ENCODE results near the gene AP1M1. TPM values are rescaled to one million over a fixed set of nuclear protein-coding genes. Genes with fewer than 3 reads are reported as not detected.

The AP1M1 gene
- total RNA-seq, 3 donors from 2014 or later = 43.3 to 123 (median 75.7) TPM

- peaks cover 4% of the 10 kb centered on the region for H3K36me3 ChIP-seq
- intact Hi-C loops (cut with DNase I; ENCODE audit: low total_unique reads) = no loop called here
- no peak overlapping the region for H3K4me3 ChIP-seq
These were observed 5.7 kb downstream of the AP1M1 start for GRCh38 chr19:16203256-16204004.

GRCh38 chr19:16204005-16204294 is 6.2 kb downstream of the AP1M1 start:
- H3K4me1 ChIP-seq = peaks cover 4% of the 10 kb centered on the region in 2 donors
- H3K4me3 ChIP-seq = no peak overlapping the region
- H3K27ac ChIP-seq = no peak overlapping the region
- DNase-seq (ENCODE audit: low spot score in 2 of 2) = no peak
- H3K27me3 ChIP-seq = no peaks in the 10 kb centered on the region
- H3K36me3 ChIP-seq = peaks cover 9% of the 10 kb centered on the region
- intact Hi-C loops (cut with DNase I; ENCODE audit: low total_unique reads) = no loop called here
- TF ChIP-seq CTCF (IDR thresholded peaks at IDR 0.05) = no peak
- TF ChIP-seq POLR2AphosphoS5 (IDR thresholded peaks at IDR 0.05) = no peak
- no peak for TF ChIP-seq POLR2A (IDR thresholded peaks at IDR 0.05)
- no peaks in the 10 kb centered on the region for H3K9me3 ChIP-seq

More at GRCh38 chr19:16203256-16204004, 5.7 kb downstream of the AP1M1 start:
- no peaks in the 10 kb centered on the region for H3K27me3 ChIP-seq
- peaks cover 4 to 7% of the 10 kb centered on the region in 2 donors for H3K4me1 ChIP-seq
- TF ChIP-seq POLR2A (IDR thresholded peaks at IDR 0.05) (no peak), CTCF (IDR thresholded peaks at IDR 0.05) (no peak), POLR2AphosphoS5 (IDR thresholded peaks at IDR 0.05) (no peak)
- no peaks in the 10 kb centered on the region for H3K9me3 ChIP-seq
- H3K27ac ChIP-seq = no peak overlapping the region
- no peak for DNase-seq (ENCODE audit: low spot score in 2 of 2)

GRCh38 chr19:16205205-16206045 is 7.7 kb downstream of the AP1M1 start:
- H3K4me1 ChIP-seq = no peaks in the 10 kb centered on the region
- no peak for TF ChIP-seq CTCF (IDR thresholded peaks at IDR 0.05)
- no peak for TF ChIP-seq POLR2AphosphoS5 (IDR thresholded peaks at IDR 0.05)
- TF ChIP-seq POLR2A (IDR thresholded peaks at IDR 0.05) = no peak
- no peak for DNase-seq (ENCODE audit: low spot score in 2 of 2)
- H3K27ac ChIP-seq = no peak overlapping the region
- H3K36me3 ChIP-seq = peaks cover 11% of the 10 kb centered on the region
- no peaks in the 10 kb centered on the region for H3K9me3 ChIP-seq
- intact Hi-C loops (cut with DNase I; ENCODE audit: low total_unique reads) = no loop called here
- H3K4me3 ChIP-seq = no peak overlapping the region
- H3K27me3 ChIP-seq = no peaks in the 10 kb centered on the region

- Histone ChIP-seq H3K36me3 (peaks cover 11% of the 10 kb centered on the region), H3K4me3 (no peak overlapping the region), H3K27me3 (no peaks in the 10 kb centered on the region), H3K9me3 (no peaks in the 10 kb centered on the region), H3K4me1 (no peaks in the 10 kb centered on the region), H3K27ac (no peak overlapping the region)
- intact Hi-C loops (cut with DNase I; ENCODE audit: low total_unique reads) = no loop called here
- TF ChIP-seq POLR2A (IDR thresholded peaks at IDR 0.05) (no peak), CTCF (IDR thresholded peaks at IDR 0.05) (no peak), POLR2AphosphoS5 (IDR thresholded peaks at IDR 0.05) (no peak)
- no peak for DNase-seq (ENCODE audit: low spot score in 2 of 2)
These were observed 8.4 kb downstream of the AP1M1 start for GRCh38 chr19:16206046-16206605.

- no peak for DNase-seq (ENCODE audit: low spot score in 2 of 2)
These were observed 8.9 kb downstream of the AP1M1 start for GRCh38 chr19:16206637-16207036.

More at GRCh38 chr19:16206637-16207036, 8.9 kb downstream of the AP1M1 start:
- H3K27me3 ChIP-seq = no peaks in the 10 kb centered on the region
- intact Hi-C loops (cut with DNase I; ENCODE audit: low total_unique reads) = no loop called here
- no peak overlapping the region for H3K4me3 ChIP-seq
- TF ChIP-seq CTCF (IDR thresholded peaks at IDR 0.05) (no peak), POLR2AphosphoS5 (IDR thresholded peaks at IDR 0.05) (no peak), POLR2A (IDR thresholded peaks at IDR 0.05) (no peak)
- H3K36me3 ChIP-seq = peaks cover 11% of the 10 kb centered on the region
- H3K4me1 ChIP-seq = no peaks in the 10 kb centered on the region
- no peaks in the 10 kb centered on the region for H3K9me3 ChIP-seq
- H3K27ac ChIP-seq = no peak overlapping the region
